Karpas-422 (cell line): Measurements from ENCODE around the gene NCDN. TPM values are rescaled to one million over a fixed set of nuclear protein-coding genes. Genes with fewer than 3 reads are reported as not detected.

ENCODE experiments used
- DNase-seq: peaks from one replicate; pipeline ENCODE4 v3.0.0-alpha.2; 2015
- H2AFZ ChIP-seq: fragments of 200-600 bp; sonication (generic); 2 replicates; pipeline ENCODE4 v1.6.1; 2014; ENCODE audit warnings: antibody characterized with exemption, low read length, mixed read lengths
- H3K27ac ChIP-seq: fragments of 200-600 bp; sonication (generic); 2 replicates; pipeline ENCODE4 v1.5.1; 2014; ENCODE audit warnings: mild to moderate bottlenecking, low read length, moderate library complexity
- H3K27me3 ChIP-seq: fragments of 200-600 bp; sonication (generic); 2 replicates; pipeline ENCODE4 v1.6.1; 2014; ENCODE audit warnings: low read length, mixed read lengths
- H3K36me3 ChIP-seq: fragments of 200-600 bp; sonication (generic); 2 replicates; pipeline ENCODE4 v1.6.1; 2014; ENCODE audit warnings: low read length, mixed read lengths; ENCODE audit not compliant: insufficient read depth
- H3K4me1 ChIP-seq: fragments of 200-600 bp; sonication (generic); 2 replicates; pipeline ENCODE4 v1.6.1; 2014; ENCODE audit warnings: mild to moderate bottlenecking, low read length, mixed read lengths
- H3K4me2 ChIP-seq: fragments of 200-600 bp; sonication (generic); 2 replicates; pipeline ENCODE4 v1.6.1; 2014; ENCODE audit warnings: low read length, low read depth, mild to moderate bottlenecking; ENCODE audit not compliant: poor library complexity, severe bottlenecking
- H3K4me3 ChIP-seq: fragments of 200-600 bp; sonication (generic); 2 replicates; pipeline ENCODE4 v1.5.1; 2014; ENCODE audit warnings: mild to moderate bottlenecking, antibody characterized with exemption, low read length, mixed read lengths
- H3K79me2 ChIP-seq: fragments of 200-600 bp; sonication (generic); 2 replicates; pipeline ENCODE4 v1.6.1; 2014; ENCODE audit warnings: mild to moderate bottlenecking, low read length, mixed read lengths
- H3K9ac ChIP-seq: fragments of 200-600 bp; sonication (generic); 2 replicates; pipeline ENCODE4 v1.6.0; 2014; ENCODE audit warnings: low read length
- H3K9me2 ChIP-seq: fragments of 200-600 bp; sonication (generic), shearing (Covaris generic); replicated peaks from 2 replicates; pipeline ENCODE4 v1.6.0; 2014; ENCODE audit warnings: mild to moderate bottlenecking, low read length, moderate library complexity; ENCODE audit not compliant: insufficient read depth
- H3K9me3 ChIP-seq: fragments of 300-700, 200-600 bp; sonication (generic); 2 replicates; pipeline ENCODE4 v1.6.1; 2014; ENCODE audit warnings: low read length, mixed read lengths
- H4K20me1 ChIP-seq: fragments of 200-600 bp; sonication (generic); 2 replicates; pipeline ENCODE4 v1.6.1; 2014; ENCODE audit warnings: mild to moderate bottlenecking, antibody characterized with exemption, low read length, low read depth; ENCODE audit not compliant: insufficient read depth
- total RNA-seq: library from RNA; depleted of rRNA; stranded (reverse); fragments of >200 nt; shearing (Covaris generic); gene quantifications from 2 replicates; pipeline ENCODE4 v1.2.3, GENCODE V29; 2014; ENCODE audit warnings: low replicate concordance; rRNA removed

NCDN gene
- total RNA-seq, result 22.8 and 46.0 TPM in 2 replicates

GRCh38 chr1:35557611-35558373, at the start of gene NCDN:
Gene NCDN (plus strand): TSS chr1:35557799. CDS start chr1:35558191, 392 bp downstream.
- Histone ChIP-seq H3K27ac (peak within 1 kb of the TSS; percentile 76), H3K9ac (peak within 1 kb of the TSS; percentile 94), H3K27me3 (no peaks in the 10 kb centered on the region), H3K36me3 (peaks cover 13% of the 10 kb centered on the region; the same call in 1 of the 2 replicates), H3K9me2 (no peaks in the 10 kb centered on the region), H3K4me1 (peaks cover 37% of the 10 kb centered on the region), H2AFZ (peak within 1 kb of the TSS; percentile 77; the same call in 1 of the 2 replicates), H3K79me2 (peaks cover 59% of the 10 kb centered on the region), H3K4me2 (peak within 1 kb of the TSS; percentile 98), H4K20me1 (peaks cover 4% of the 10 kb centered on the region; the same call in 1 of the 2 replicates), H3K4me3 (peak within 1 kb of the TSS; percentile 96), H3K9me3 (no peaks in the 10 kb centered on the region)
- DNase-seq, result peak; percentile 99

- peak overlapping the region; percentile 89 for H3K27ac ChIP-seq
- no peak overlapping the region for H3K4me3 ChIP-seq
- peak overlapping the region; percentile 89 for H3K4me2 ChIP-seq
Observed at GRCh38 chr1:35507947-35508346, 49.7 kb upstream of the NCDN start.

GRCh38 chr1:35509558-35509957, 48.0 kb upstream of the NCDN start:
- no peaks in the 10 kb centered on the region for H3K9me3 ChIP-seq
- H3K27me3 ChIP-seq, result no peaks in the 10 kb centered on the region
- no peak overlapping the region for H2AFZ ChIP-seq
- peak overlapping the region; percentile 65 for H3K9ac ChIP-seq
- peaks cover 12% of the 10 kb centered on the region; the same call in 1 of the 2 replicates for H3K36me3 ChIP-seq
- H3K27ac ChIP-seq, result peak overlapping the region; percentile 89
- peak overlapping the region; percentile 89 for H3K4me2 ChIP-seq
- H4K20me1 ChIP-seq, result no peaks in the 10 kb centered on the region
- H3K4me3 ChIP-seq, result peak overlapping the region; percentile 57
- peaks cover 48% of the 10 kb centered on the region for H3K4me1 ChIP-seq
- peaks cover 89% of the 10 kb centered on the region for H3K79me2 ChIP-seq
- H3K9me2 ChIP-seq, result no peaks in the 10 kb centered on the region
- peak; percentile 51 for DNase-seq

More at GRCh38 chr1:35507947-35508346, 49.7 kb upstream of the NCDN start:
- H3K9ac ChIP-seq, result peak overlapping the region; percentile 44; the same call in 1 of the 2 replicates
- no peak overlapping the region for H2AFZ ChIP-seq
- H3K4me1 ChIP-seq, result peaks cover 48% of the 10 kb centered on the region
- H3K9me2 ChIP-seq, result no peaks in the 10 kb centered on the region
- no peaks in the 10 kb centered on the region for H4K20me1 ChIP-seq
- H3K36me3 ChIP-seq, result peaks cover 12% of the 10 kb centered on the region; the same call in 1 of the 2 replicates
- no peak for DNase-seq
- no peaks in the 10 kb centered on the region for H3K27me3 ChIP-seq
- H3K9me3 ChIP-seq, result no peaks in the 10 kb centered on the region
- peaks cover 83% of the 10 kb centered on the region for H3K79me2 ChIP-seq

DNA sequence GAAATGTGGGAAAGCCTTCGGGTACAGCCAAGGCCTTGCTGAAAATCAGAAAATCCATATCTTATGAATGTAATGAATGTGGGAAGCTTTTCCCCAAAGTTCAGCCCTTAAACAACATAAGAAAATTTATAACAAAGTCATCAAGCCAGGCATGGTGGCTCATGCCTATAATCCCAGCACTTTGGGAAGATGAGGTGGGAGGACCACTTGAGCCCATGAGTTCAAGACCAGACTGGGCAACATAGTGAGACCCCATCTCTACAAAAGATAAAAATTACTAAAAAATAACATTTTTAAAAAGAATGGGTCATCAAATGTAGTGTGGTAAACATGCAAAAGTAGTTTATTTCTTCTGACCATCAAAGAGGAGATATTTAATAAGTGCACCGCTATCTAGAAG, 46.3 kb upstream of the NCDN start:
- Histone ChIP-seq H3K4me2 (no peak overlapping the region), H3K79me2 (peaks cover 91% of the 10 kb centered on the region), H4K20me1 (no peaks in the 10 kb centered on the region), H3K27ac (no peak overlapping the region), H3K27me3 (no peaks in the 10 kb centered on the region), H2AFZ (no peak overlapping the region), H3K9me2 (no peaks in the 10 kb centered on the region), H3K4me3 (no peak overlapping the region), H3K9me3 (peaks cover 5% of the 10 kb centered on the region; the same call in 1 of the 2 replicates), H3K36me3 (no peaks in the 10 kb centered on the region), H3K9ac (no peak overlapping the region), H3K4me1 (peaks cover 41% of the 10 kb centered on the region)
- no peak for DNase-seq

DNA sequence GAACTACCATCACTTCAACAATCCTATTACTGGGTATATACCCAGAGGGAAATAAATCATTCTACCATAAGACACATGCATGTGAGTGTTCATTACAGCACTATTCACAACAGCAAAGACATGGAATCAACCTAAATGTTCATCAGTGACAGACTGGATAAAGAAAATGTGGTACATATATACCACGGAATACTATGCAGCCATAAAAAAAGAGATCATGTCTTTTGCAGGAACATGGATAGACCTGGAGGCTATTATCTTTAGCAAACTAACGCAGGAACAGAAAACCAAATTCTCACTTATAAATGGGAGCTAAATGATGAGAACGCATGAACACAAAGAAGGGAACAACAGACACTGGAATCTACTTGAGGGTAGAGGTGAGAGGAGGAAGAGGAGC, 39.4 kb upstream of the NCDN start:
- H3K9ac ChIP-seq, result no peak overlapping the region
- peaks cover 63% of the 10 kb centered on the region for H3K79me2 ChIP-seq
- H3K27me3 ChIP-seq, result no peaks in the 10 kb centered on the region
- H3K9me3 ChIP-seq, result peaks cover 5% of the 10 kb centered on the region; the same call in 1 of the 2 replicates
- H2AFZ ChIP-seq, result no peak overlapping the region
- DNase-seq, result no peak
- H3K36me3 ChIP-seq, result no peaks in the 10 kb centered on the region
- no peak overlapping the region for H3K4me2 ChIP-seq
- H3K4me3 ChIP-seq, result no peak overlapping the region
- H4K20me1 ChIP-seq, result no peaks in the 10 kb centered on the region
- no peaks in the 10 kb centered on the region for H3K4me1 ChIP-seq
- H3K27ac ChIP-seq, result no peak overlapping the region
- H3K9me2 ChIP-seq, result no peaks in the 10 kb centered on the region

- no peaks in the 10 kb centered on the region for H4K20me1 ChIP-seq
- peaks cover 52% of the 10 kb centered on the region for H3K79me2 ChIP-seq
- H3K4me1 ChIP-seq, result no peaks in the 10 kb centered on the region
- no peak overlapping the region for H3K4me2 ChIP-seq
- H3K27ac ChIP-seq, result no peak overlapping the region
- H3K36me3 ChIP-seq, result no peaks in the 10 kb centered on the region
- no peak overlapping the region for H3K9ac ChIP-seq
- no peak overlapping the region for H3K4me3 ChIP-seq
- peaks cover 5% of the 10 kb centered on the region; the same call in 1 of the 2 replicates for H3K9me3 ChIP-seq
- DNase-seq, result no peak
- H3K9me2 ChIP-seq, result no peaks in the 10 kb centered on the region
- H3K27me3 ChIP-seq, result no peaks in the 10 kb centered on the region
- H2AFZ ChIP-seq, result no peak overlapping the region
Observed at GRCh38 chr1:35519432-35519831, 38.2 kb upstream of the NCDN start.

DNA sequence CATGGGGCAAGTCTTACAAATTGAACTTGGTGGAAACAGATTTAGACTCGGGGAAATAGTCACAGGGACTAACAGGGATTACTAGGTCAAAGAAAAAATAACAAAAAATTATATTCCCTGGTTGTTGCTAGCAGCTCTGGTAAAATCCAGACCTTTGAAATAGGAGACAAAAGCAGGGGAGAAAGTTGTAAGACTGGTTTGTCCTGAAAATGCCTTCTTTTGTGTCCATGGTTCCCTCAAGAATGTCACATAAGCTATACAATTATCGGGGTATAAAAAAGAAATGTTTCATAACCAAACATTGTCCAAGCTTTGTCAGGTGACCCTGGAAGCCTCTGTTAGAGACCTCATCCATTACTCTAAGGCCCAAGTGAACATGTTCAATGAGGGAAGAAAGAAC, 33.5 kb upstream of the NCDN start:
- Histone ChIP-seq H3K79me2 (peaks cover 16% of the 10 kb centered on the region; the same call in 1 of the 2 replicates), H3K27ac (no peak overlapping the region), H4K20me1 (no peaks in the 10 kb centered on the region), H3K27me3 (no peaks in the 10 kb centered on the region), H3K4me1 (no peaks in the 10 kb centered on the region), H3K9me2 (no peaks in the 10 kb centered on the region), H2AFZ (no peak overlapping the region), H3K9me3 (peaks cover 15% of the 10 kb centered on the region; the same call in 1 of the 2 replicates), H3K4me2 (no peak overlapping the region), H3K36me3 (0 out of 2 replicates have a peak, but pooled peaks cover 5% of the 10 kb centered on the region), H3K4me3 (no peak overlapping the region), H3K9ac (no peak overlapping the region)
- no peak for DNase-seq

- Histone ChIP-seq H3K9ac (no peak overlapping the region), H3K4me1 (no peaks in the 10 kb centered on the region), H3K27ac (no peak overlapping the region), H4K20me1 (no peaks in the 10 kb centered on the region), H3K4me3 (no peak overlapping the region), H3K36me3 (peaks cover 48% of the 10 kb centered on the region), H3K4me2 (no peak overlapping the region), H3K9me3 (peaks cover 34% of the 10 kb centered on the region), H3K9me2 (no peaks in the 10 kb centered on the region), H3K27me3 (no peaks in the 10 kb centered on the region), H2AFZ (no peak overlapping the region), H3K79me2 (peaks cover 32% of the 10 kb centered on the region)
- peak; percentile 58 for DNase-seq
Observed at GRCh38 chr1:35530168-35530567, 27.4 kb upstream of the NCDN start.
